Left lobe of liver (tissue), 2 donors: Measurements from ENCODE around the gene MRPS2. TPM values are rescaled to one million over a fixed set of nuclear protein-coding genes. Genes with fewer than 3 reads are reported as not detected.
"Not testable (repeated sequence)": the region's sequence is repeated elsewhere in the genome, so short reads cannot be mapped to it uniquely, and the experiment has no call there.

Experiments
- ATAC-seq: fragments of 200-7000 bp; cut with Tn5 transposase; one replicate; pipeline ENCODE4 v1.9.1; 2020; ENCODE audit warnings: mild to moderate bottlenecking, moderate library complexity
- DNase-seq: peaks from one replicate; pipeline ENCODE4 v3.0.0-alpha.2; 2020; ENCODE audit warnings: low spot score
- total RNA-seq: library from RNA; stranded (reverse); gene quantifications from one replicate; pipeline ENCODE4 v1.2.1, GENCODE V29; 2021
- donor health status: DM: no; HTN: no; CAD: no; lungs with moderate emphysema.
- donor health status: DM: no; HTN: yes; CAD: no.

Gene MRPS2
- total RNA-seq, 1 donor from 2014 or later = 30.7 TPM

GRCh38 chr9:135526730-135527571 is 26.5 kb downstream of the MRPS2 start:
- DNase-seq = peak; percentile 39
- ATAC-seq = peak; percentile 20

DNA sequence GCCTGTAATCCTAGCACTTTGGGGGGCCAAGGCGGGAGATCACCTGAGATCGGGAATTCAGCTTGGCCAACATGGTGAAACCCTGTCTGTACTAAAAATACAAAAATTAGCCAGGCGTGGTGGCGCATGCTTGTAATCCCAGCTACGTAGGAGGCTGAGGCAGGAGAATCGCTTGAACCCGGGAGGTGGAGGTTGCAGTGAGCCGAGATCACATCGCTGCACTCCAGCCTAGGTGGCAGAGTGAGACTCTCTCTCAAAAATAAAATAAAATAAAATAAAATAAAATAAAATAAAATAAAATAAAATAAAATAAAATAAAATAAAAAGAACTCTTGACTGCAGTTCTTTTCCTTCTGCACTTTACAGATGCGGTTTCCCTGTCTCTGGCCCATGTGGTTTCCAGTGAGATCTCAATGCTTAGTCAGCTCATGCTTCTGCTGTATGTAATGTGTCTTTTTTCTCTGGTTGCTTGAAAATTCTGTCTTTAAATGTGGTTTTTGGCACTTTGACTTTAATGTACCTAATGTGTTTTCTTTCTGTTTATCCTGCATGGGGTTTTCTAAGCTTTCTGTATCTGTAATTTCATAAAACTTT is 28.5 kb downstream of the MRPS2 start:
- ATAC-seq = not testable (repeated sequence)
- peak; percentile 19 for DNase-seq

DNA sequence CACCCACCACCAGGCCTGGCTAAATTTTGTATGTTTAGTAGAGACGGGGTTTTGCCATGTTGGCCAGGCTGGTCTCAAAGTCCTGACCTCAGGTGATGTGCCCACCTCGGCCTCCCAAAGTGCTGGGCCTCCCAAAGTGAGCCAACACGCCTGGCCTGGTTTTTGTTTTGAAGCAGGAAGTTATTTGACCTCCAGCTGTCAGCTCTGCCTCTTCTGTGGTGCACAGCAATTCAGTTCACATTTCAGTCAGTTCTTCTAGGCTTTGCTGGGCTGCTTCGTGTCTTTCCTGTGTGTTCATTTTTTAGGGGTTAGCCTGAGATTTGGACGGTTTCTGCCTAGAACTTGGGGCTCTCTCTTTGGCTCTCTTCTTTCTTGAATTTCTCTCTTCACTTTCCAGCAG is 29.7 kb downstream of the MRPS2 start:
- ATAC-seq (no peak), DNase-seq (peak; percentile 22)

DNA sequence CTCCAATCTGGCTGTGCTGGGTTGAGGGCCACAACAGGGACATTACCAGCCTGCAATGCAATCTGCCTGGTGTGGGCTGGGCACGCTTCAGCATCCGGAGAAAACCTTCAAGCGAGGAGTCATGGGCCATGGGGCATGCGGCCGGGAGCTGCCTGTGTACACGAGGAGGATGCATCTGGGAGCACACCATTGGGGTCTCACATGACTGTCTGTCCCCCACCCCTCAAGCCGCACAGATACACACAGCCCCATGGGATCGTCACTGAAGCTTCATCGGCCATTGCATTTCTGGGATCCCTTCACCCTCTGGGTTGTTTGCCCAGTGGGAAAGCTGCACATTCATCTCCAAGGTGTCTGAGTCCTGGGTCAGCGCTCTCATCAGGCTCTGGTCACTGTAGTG is 30.6 kb downstream of the MRPS2 start:
- DNase-seq (peak; percentile 34), ATAC-seq (no peak)

DNA sequence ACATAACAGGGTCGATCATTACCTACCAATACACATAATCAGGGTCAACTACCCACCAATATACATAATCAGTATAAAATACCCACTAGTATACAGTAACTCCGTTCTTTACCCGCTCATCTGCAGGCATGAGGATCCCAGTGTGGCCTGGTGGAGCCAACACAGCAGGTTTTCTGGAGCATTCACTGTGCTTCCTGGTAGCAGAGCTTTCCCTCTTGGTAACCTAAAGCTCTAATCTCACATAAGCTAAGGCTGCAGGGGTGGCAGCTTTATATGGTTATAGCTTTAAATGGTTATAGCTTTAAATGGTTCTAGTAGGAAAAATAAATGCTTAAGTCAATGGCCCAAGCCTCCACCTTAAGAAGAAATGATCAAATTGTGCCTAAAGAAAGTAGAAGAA is 32.6 kb downstream of the MRPS2 start:
- peak; percentile 4 for DNase-seq

DNA sequence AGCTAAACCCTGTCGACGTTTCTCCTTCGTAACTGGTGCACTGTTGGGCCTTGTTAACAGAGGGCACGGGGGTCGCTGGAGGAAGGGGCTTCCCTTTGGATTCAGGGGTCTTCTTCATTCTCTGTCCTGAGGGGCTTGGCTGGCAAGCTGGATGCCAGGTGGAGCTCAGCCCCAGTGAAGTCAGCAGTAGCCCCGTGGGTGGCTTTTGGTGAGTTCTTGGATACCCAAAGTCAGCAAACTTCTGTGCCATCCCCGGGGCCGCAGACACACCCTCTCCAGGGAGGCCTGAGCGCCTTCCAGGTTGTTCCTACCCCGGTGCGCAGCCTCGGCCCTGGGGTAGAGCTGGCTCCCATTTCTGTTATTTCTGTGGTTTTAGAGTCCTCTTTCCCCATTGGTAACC is 33.2 kb downstream of the MRPS2 start:
- no peak for ATAC-seq
- DNase-seq = peak; percentile 35

More for the DNA sequence above, 32.6 kb downstream of the MRPS2 start:
- ATAC-seq = no peak

GRCh38 chr9:135534192-135534711 is 33.8 kb downstream of the MRPS2 start:
- not testable (repeated sequence) for ATAC-seq
- DNase-seq = peak; percentile 18

GRCh38 chr9:135534826-135535225 is 34.3 kb downstream of the MRPS2 start:
- ATAC-seq = not testable (repeated sequence)
- peak; percentile 7 for DNase-seq

GRCh38 chr9:135535631-135536030 is 35.1 kb downstream of the MRPS2 start:
- ATAC-seq = not testable (repeated sequence)
- DNase-seq = peak; percentile 23

DNA sequence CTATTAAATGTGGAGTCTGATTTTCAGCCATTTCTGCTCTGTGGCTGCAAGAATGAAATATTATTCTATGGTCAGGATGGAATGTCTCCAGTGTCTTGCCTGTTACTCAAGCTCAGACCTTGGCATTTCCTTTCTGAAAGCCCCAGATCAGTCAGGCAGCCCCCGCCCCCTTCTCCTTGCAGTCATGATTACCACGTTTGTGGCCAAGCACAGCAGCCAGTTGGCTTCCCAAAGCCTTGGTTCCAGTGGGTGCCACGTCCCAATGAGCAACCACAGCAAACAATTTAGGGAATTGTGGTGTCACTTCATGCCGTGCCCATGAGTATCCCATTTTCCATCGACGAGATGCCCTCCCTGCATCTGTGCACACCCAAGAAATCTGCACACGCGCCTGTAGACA is 35.7 kb downstream of the MRPS2 start:
- ATAC-seq = no peak
- no peak for DNase-seq

DNA sequence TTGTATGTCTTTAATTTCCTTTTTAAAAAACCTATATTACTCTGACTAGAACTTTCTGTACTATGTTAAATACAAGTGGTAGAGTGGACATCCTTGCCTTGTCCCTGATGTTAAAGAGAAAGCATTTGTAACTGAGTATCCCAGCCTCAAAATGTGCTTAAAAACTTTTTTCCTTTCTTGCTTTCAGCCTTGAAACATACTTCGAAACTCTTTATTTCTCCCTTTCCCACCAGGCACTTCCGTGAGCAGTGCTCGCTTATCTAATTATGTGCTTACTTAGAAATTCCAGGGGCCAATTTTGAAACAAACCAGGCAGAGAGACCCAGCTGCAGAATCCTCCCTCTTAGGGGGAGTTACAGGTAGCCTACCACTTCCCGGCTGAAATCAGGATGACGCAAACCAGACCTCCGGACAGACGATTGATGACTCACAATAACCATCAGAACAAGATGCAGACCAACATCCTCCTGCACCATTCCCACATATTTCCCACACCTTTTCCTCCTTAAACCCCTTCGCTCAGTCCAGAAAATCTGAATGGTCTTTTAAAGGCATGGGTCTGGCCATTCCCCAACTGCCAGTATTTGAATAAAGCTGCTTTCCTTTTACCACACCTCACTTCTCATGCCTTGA is 42.9 kb downstream of the MRPS2 start:
- DNase-seq, ATAC-seq: not testable (repeated sequence)

GRCh38 chr9:135544981-135545635 is 44.6 kb downstream of the MRPS2 start:
- ATAC-seq (no peak), DNase-seq (peak; percentile 30)

DNA sequence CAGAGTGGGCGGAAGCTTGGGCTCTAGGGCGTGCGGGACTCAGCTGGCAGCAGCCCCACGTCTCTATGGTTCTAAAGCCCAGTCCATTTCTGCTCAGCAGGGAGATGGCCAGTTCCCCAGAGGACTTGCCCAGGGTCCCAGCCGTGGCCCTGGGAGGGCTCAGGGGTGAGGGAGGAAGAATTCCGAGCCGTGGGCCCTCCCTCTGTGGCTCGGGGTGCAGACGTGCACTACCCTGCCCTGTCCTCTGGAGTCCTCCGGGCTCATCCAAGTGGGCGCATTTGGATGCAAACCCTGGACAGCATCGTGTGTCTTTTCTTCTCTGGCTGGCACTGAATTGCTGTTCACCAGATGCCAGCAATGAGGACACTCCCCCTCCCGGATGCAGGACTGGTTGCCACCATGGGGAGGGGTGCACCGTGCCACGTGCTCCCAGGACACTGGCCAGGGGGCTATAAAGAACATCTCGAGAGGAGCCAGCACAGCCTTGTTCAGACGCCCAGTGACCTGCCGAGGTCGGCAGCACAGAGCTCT is 45.2 kb downstream of the MRPS2 start, which contains the start of gene OBP2A:
TSS of gene OBP2A (plus strand) at position 481 of the 531 bp plus-strand sequence. CDS start 55 bp downstream, outside the sequence.
- not testable (repeated sequence) for ATAC-seq
- DNase-seq = peak; percentile 37

GRCh38 chr9:135546792-135547617 is 46.5 kb downstream of the MRPS2 start:
- not testable (repeated sequence) for ATAC-seq
- peak; percentile 38 for DNase-seq

DNA sequence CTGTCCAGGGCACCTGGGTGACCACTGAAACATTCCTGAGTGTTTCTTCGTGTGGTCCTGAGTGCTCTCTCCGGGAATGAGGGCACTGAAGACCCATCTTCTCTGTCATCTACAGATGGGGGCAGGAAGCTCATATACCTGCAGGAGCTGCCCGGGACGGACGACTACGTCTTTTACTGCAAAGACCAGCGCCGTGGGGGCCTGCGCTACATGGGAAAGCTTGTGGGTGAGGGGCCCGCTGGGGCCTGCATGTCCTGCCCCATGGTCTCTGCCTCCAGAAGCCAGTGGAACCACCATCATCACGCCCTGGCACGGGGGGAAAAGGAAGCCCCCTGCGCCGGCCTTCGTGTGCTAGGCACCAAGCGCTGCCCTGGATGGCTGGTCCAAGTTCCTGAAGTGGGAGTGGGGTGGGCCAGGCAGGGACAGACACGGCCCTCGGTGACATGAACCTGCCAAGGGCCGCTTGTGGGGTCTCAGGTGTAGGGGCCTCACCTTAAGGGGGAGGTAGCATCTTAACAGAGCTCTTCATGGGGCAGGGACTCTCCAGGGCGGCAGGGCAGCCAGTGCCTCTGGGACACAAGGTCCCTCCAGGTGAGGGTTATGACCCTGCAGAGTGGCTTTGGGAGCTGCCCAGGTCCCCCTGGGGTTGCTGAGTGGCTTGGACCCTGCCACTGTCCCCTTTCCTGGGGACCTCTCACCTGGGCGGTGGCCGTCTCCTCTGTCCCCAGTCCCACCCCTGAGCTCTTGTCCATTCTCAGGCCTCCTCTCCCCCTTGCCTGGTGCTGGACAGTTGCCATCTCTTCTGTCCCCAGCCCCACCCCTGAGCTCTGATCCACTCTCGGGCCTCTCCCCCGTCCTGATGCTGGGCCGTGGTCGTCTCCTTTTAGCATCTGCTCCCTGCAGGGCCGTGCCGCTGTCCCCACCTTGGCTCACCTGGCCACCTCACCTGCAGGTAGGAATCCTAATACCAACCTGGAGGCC is 47.6 kb downstream of the MRPS2 start:
- DNase-seq (peak; percentile 35), ATAC-seq (no peak)

DNA sequence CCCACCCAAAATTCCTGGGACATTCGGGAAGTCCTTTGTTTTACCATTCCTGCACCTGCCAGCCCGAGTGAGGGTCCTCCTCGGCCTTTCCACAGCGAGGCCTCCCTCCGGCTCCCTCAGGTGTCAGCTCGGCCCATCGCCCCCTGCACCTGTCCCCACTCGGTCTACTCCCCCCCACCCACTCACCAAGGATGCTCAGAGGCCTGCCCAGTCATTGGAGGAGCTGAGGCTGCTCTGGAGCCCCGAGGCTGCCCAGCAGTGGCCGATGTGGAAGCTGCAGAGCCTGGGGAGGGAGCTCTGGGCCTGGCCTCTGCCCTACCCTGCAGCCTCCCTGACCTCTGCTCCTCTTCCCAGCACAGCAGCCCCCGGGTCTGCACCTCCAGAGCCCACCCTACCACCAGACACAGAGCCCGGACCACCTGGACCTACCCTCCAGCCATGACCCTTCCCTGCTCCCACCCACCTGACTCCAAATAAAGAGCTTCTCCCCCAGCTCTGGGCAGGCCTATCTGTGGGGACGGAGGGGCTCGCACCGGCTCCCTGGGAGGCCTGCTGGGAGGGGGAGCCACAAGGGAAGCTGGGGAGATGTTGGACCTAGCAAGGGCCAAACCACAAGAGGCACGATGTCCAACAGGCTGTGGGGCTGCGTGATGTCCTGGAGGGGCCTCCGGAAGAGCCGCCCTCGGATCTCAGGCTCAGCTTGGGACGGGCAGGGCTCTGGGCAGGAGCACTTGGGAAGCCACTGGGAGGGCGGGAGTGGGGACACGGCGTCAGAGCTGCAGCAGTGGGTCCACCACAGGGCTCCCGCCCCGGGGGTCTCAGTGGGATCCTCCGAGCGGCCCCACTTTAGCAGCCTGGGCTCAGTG is 49.2 kb downstream of the MRPS2 start:
- DNase-seq = peak; percentile 33
- not testable (repeated sequence) for ATAC-seq

DNA sequence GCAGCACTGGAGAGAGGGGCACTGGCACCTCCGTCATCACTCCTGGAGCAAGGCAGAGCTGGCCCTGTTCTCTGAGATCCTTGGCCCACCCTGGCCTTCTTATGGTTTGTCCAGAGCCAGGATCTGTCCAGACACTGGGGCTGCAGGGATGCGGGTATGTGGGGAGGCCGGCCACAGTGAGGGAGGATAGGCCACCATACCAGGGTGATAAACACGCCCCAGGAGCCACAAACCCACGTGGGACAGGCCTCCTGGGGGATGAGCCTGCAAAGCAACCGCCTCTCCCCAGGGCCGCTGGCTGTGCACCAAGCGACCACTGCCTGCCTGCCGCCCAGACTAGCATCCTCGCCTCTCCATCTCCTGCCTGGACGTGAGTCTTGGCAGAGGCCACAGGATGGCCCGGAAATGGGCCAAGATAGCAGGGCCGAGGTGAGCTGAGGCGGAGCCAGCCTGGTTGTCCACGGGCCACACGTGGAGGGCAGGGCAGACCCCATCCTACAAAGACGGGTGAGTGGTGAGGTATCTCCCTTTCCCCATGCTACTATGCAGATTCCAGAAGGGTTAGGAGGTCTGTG is 49.9 kb downstream of the MRPS2 start:
- no peak for ATAC-seq
- peak; percentile 35 for DNase-seq
